GM12878 (cell line): ENCODE data around the gene SLC38A9. TPM values are rescaled to one million over a fixed set of nuclear protein-coding genes. Genes with fewer than 3 reads are reported as not detected.

ENCODE experiments used
- ATAC-seq: fragments of 200-7000 bp; cut with Tn5 transposase; 3 replicates; pipeline ENCODE4 v1.9.1; 2020; ENCODE audit warnings: mild to moderate bottlenecking, moderate library complexity
- BruUV-seq: library from RNA; stranded (reverse); fragments of 400-500 nt; replicated peaks from 2 replicates; lab custom pipeline; 2021; lab: Mats Ljungman, UMichigan
- CTCF ChIA-PET: fragments of 300-600 bp; sonication (Branson Sonifier 250); formaldehyde crosslinking; extraction: SDS; loops from one replicate; lab custom pipeline; 2021; ENCODE audit warnings: inconsistent platforms; lab: Yijun Ruan, JAX
- POLR2A ChIA-PET: fragments of 350-600 bp; formaldehyde crosslinking; extraction: SDS; loops from one replicate; lab custom pipeline; 2021; ENCODE audit warnings: inconsistent platforms; lab: Charles Lee
- RAD21 ChIA-PET: fragments of 300-600 bp; sonication (Branson Sonifier 250); formaldehyde crosslinking; loops from one replicate; lab custom pipeline; 2023; ENCODE audit warnings: antibody characterized with exemption; ENCODE audit not compliant: unreplicated experiment; lab: Charles Lee
- SMC1A ChIA-PET: fragments of 300-600 bp; sonication (Branson Sonifier 250); formaldehyde crosslinking; loops from one replicate; lab custom pipeline; 2023; ENCODE audit not compliant: unreplicated experiment, uncharacterized antibody; lab: Charles Lee
- DNase-seq: peaks from one replicate; pipeline ENCODE4 v3.0.0-alpha.2; 2011; ENCODE audit warnings: low read depth, low spot score
- FAIRE-seq: peaks from 3 replicates; lab custom pipeline; 2011; peaks lifted over from hg19 to GRCh38; lab: Jason Lieb, UNC
- H2AFZ ChIP-seq: 2 replicates; pipeline ENCODE4 v1.6.0; 2011; ENCODE audit warnings: low read depth, low read length, control low read depth; ENCODE audit not compliant: control insufficient read depth
- H3K27ac ChIP-seq: 2 replicates; pipeline ENCODE4 v1.5.1; 2011; ENCODE audit warnings: control low read depth; ENCODE audit not compliant: control insufficient read depth, insufficient read depth
- H3K27me3 ChIP-seq, 2 experiments: replicated peaks in 1 of 2; 2 replicates each; pipeline versions ENCODE4 v1.6.0 to v1.6.1; 2011; ENCODE audit warnings: low read length in 1 of 2; ENCODE audit not compliant: control insufficient read depth in 2 of 2, insufficient read depth in 2 of 2
- H3K36me3 ChIP-seq, 2 experiments: 2 replicates each; pipeline ENCODE4 v1.5.1; 2011; ENCODE audit warnings: low read length in 1 of 2; ENCODE audit not compliant: control insufficient read depth in 2 of 2, insufficient read depth in 2 of 2
- H3K4me1 ChIP-seq: 2 replicates; pipeline ENCODE4 v1.6.1; 2011; ENCODE audit warnings: mild to moderate bottlenecking, low read length, moderate library complexity, mixed read lengths; ENCODE audit not compliant: control insufficient read depth, insufficient read depth
- H3K4me2 ChIP-seq: 2 replicates; pipeline ENCODE4 v1.6.0; 2011; ENCODE audit warnings: control low read depth; ENCODE audit not compliant: control insufficient read depth, insufficient read depth
- H3K4me3 ChIP-seq: fragments of 200-600 bp; sonication (generic); 2 replicates; pipeline ENCODE4 v1.5.1; 2016
- H3K79me2 ChIP-seq: 2 replicates; pipeline ENCODE4 v1.6.0; 2011; ENCODE audit warnings: low read length; ENCODE audit not compliant: control insufficient read depth, insufficient read depth
- H3K9ac ChIP-seq: 2 replicates; pipeline ENCODE4 v1.8.0; 2011; ENCODE audit warnings: low read length, control low read depth, mixed read lengths; ENCODE audit not compliant: control insufficient read depth, insufficient read depth
- H3K9me3 ChIP-seq: replicated peaks from 3 replicates; pipeline ENCODE4 v1.5.1; 2011; ENCODE audit warnings: mild to moderate bottlenecking, low read length; ENCODE audit not compliant: control insufficient read depth, insufficient read depth
- H4K20me1 ChIP-seq: 2 replicates; pipeline ENCODE4 v1.6.0; 2011; ENCODE audit not compliant: control insufficient read depth, insufficient read depth
- CHD2 ChIP-seq: IDR thresholded peaks from 2 replicates; pipeline ENCODE4 v1.6.1; 2011; ENCODE audit warnings: low read depth, low read length, improper control_type of control experiment, borderline replicate concordance
- CHD4 ChIP-seq: fragments of 200-600 bp; sonication (generic); IDR thresholded peaks from 2 replicates; pipeline ENCODE4 v1.6.1; 2016; ENCODE audit warnings: mild to moderate bottlenecking
- DPF2 ChIP-seq: fragments of 450-650 bp; IDR thresholded peaks from 2 replicates; pipeline ENCODE4 v1.6.1; 2017; ENCODE audit warnings: mild to moderate bottlenecking
- FOXM1 ChIP-seq: IDR thresholded peaks from 2 replicates; pipeline ENCODE4 v1.6.1; 2012; ENCODE audit warnings: low read depth, mild to moderate bottlenecking, inconsistent platforms, low read length, moderate library complexity
- IKZF2 ChIP-seq, 2 experiments: fragments of 450-650 bp; IDR thresholded peaks; 2 replicates each; pipeline ENCODE4 v1.6.1; 2017; ENCODE audit warnings: mild to moderate bottlenecking in 2 of 2, moderate library complexity in 2 of 2
- KAT2A ChIP-seq: conservative IDR thresholded peaks from 2 replicates; pipeline ENCODE4 v1.6.1; 2011; ENCODE audit warnings: low read depth, low read length; ENCODE audit not compliant: control insufficient read depth
- LARP7 ChIP-seq: fragments of 450-650 bp; IDR thresholded peaks from 2 replicates; pipeline ENCODE4 v1.6.1; 2017; ENCODE audit warnings: mild to moderate bottlenecking
- RAD21 ChIP-seq: IDR thresholded peaks from 2 replicates; pipeline ENCODE4 v1.6.1; 2011; ENCODE audit warnings: mild to moderate bottlenecking, low read depth, low read length, moderate library complexity; ENCODE audit not compliant: insufficient read depth
- SMC3 ChIP-seq: IDR thresholded peaks from 2 replicates; pipeline ENCODE4 v1.6.1; 2011; ENCODE audit warnings: low read length, improper control_type of control experiment, borderline replicate concordance
- SRF ChIP-seq, 2 experiments: IDR thresholded peaks; 2 replicates each; pipeline ENCODE4 v1.6.1; 2011; ENCODE audit warnings: low read depth in 2 of 2, low read length in 2 of 2, mild to moderate bottlenecking in 1 of 2, moderate library complexity in 1 of 2
- whole genome bisulfite sequencing: methylation state at CpG from one replicate; pipeline ENCODE4 v1.1.6; 2016; ENCODE audit warnings: low lambda C conversion rate; ENCODE audit not compliant: insufficient replicate concordance, insufficient coverage; ENCODE audit errors: missing lambda C conversion rate; 5-methylcytosine and 5-hydroxymethylcytosine counted together
- in situ Hi-C: fragments of 300-500 bp; cut with MboI; formaldehyde crosslinking; loops from 9 replicates; pipeline ENCODE4 v1.14.3; 2018; ENCODE audit warnings: mixed read lengths
- intact Hi-C: fragments of 100-400 bp; cut with micrococcal nuclease; formaldehyde crosslinking; loops from one replicate; pipeline ENCODE4 v1.14.2; 2022; ENCODE audit not compliant: unreplicated experiment
- polyA plus RNA-seq, 11 experiments: library from polyadenylated mRNA; depleted of rRNA in 4 of 11; unstranded in 6 of 11; stranded (reverse) in 5 of 11; fragments of >200 nt; fragmentation: Nextera tagmentation in 4 of 11; fragmentation: Illumina TruSeq in 1 of 11; extraction: Ambion mirVana in 4 of 11; extraction: Trizol in 1 of 11; gene quantifications; 1 replicate in 1 of 11; 2 replicates in 10 of 11; pipeline versions ENCODE4 v1.2.1 to v1.2.3, GENCODE V29; 2011 to 2016; ENCODE audit warnings: inconsistent platforms in 2 of 11, missing spikeins in 2 of 11, low read depth in 1 of 11
- total RNA-seq, 4 experiments: library from RNA; depleted of rRNA in 3 of 4; stranded (reverse); fragments of >200 nt in 3 of 4; fragmentation: Illumina TruSeq in 1 of 4; extraction: Trizol in 1 of 4; gene quantifications; 2 replicates each; pipeline versions ENCODE4 v1.2.1 to v1.2.3, GENCODE V29; 2013 to 2021
- TF ChIP-seq, protein P1 (sequence below): fragments of 450-650 bp; IDR thresholded peaks from 2 replicates; pipeline ENCODE4 v1.6.1; 2016; ENCODE audit warnings: mild to moderate bottlenecking
- TF ChIP-seq, protein P2 (sequence below): IDR thresholded peaks from 2 replicates; pipeline ENCODE4 v1.6.1; 2011; ENCODE audit warnings: borderline replicate concordance, low read depth, mild to moderate bottlenecking, moderate library complexity, low read length; ENCODE audit not compliant: insufficient read depth, poor library complexity, severe bottlenecking

The SLC38A9 gene
- total and polyA plus RNA-seq, 10 of the 15 experiments (the other 5 are each of a cell fraction or from before 2014, with no cell fraction given), result 8.5 to 35.1 (median 23.0) TPM

DNA sequence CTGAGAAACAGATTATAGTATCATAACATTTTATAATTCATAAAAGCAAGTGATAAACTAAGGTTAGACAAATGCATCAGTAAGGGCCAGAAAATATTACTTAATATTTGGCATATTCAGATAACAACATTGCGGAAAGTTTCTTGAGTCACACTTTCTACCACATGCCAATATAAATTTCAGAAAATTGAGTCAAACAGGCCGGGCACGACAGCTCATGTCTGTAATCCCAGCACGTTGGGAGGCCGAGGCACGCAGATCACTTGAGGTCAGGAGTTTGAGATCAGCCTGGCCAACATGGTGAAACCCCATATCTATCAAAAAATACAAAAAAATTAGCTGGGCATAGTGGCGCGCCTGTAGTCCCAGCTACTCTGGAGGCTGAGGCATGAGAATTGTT, 47.1 kb downstream of the SLC38A9 start:
- Histone ChIP-seq H3K9ac (no peak overlapping the region), H3K4me3 (no peak overlapping the region), H3K36me3 (peaks cover 0 to 8% of the 10 kb centered on the region in 2 experiments; a peak in 2 of 4 replicates), H3K4me2 (no peak overlapping the region), H3K27ac (no peak overlapping the region), H4K20me1 (no peaks in the 10 kb centered on the region), H2AFZ (no peak overlapping the region), H3K9me3 (no peaks in the 10 kb centered on the region), H3K4me1 (no peaks in the 10 kb centered on the region), H3K27me3 (no peaks in the 10 kb centered on the region), H3K79me2 (no peaks in the 10 kb centered on the region)
- no TSS peak for BruUV-seq
- DNase-seq, result no peak
- no peak for ATAC-seq
- ChIA-PET CTCF (no interaction called here), SMC1A (no interaction called here), RAD21 (no interaction called here), POLR2A (interaction anchor here (0.6 kb wide), 1 partner anchor 1542 kb away, joined by 3 read pairs; no protein-coding TSS in a partner anchor)
- in situ Hi-C loops (no loop called here), intact Hi-C loops (no loop called here)
- 98% methylated on average over 7 of the region's 8 CpGs for WGBS
- no peak for FAIRE-seq
- TF ChIP-seq IKZF2 (IDR thresholded peaks at IDR 0.05) (no peak), RAD21 (no peak), SRF (IDR thresholded peaks at IDR 0.05; ENCODE audit: low read depth in 2 of 2, low read length in 2 of 2) (no peak)

DNA sequence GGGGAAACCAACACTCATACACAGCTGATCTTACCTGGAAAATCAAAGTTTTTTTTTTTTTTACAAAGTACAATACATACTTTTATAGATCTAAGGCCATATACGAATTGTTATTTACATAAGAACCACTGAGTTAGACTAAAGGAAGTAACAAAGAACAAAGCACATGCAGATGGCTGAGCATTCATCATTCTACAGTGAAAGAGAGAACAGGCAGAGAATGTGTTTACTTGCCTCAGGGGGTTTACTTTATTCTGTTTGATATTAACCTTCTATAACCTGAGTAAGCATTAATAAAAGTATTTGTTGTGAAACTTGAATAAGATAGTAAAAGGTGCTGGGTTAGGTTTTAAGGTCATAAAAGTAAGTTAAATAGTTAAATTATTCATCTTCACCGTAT, 54.7 kb downstream of the SLC38A9 start:
- Histone ChIP-seq H3K27me3 (no peaks in the 10 kb centered on the region), H3K4me1 (no peaks in the 10 kb centered on the region), H3K9ac (no peak overlapping the region), H3K27ac (no peak overlapping the region), H3K79me2 (no peaks in the 10 kb centered on the region), H4K20me1 (no peaks in the 10 kb centered on the region), H3K4me2 (no peak overlapping the region), H2AFZ (no peak overlapping the region), H3K36me3 (peaks cover 0 to 4% of the 10 kb centered on the region in 2 experiments; a peak in 2 of 4 replicates), H3K9me3 (no peaks in the 10 kb centered on the region), H3K4me3 (no peak overlapping the region)
- SMC1A ChIA-PET, result interaction anchor here (0.6 kb wide), 1 partner anchor 985 kb away, joined by 4 read pairs; no protein-coding TSS in a partner anchor
- CTCF ChIA-PET, result no interaction called here
- BruUV-seq, result no TSS peak
- POLR2A ChIA-PET, result no interaction called here
- no peak for FAIRE-seq
- 80% methylated on average over 2 of the region's 2 CpGs for WGBS
- RAD21 ChIA-PET, result no interaction called here
- in situ Hi-C loops, result no loop called here
- intact Hi-C loops, result no loop called here
- no peak for DNase-seq
- ATAC-seq, result no peak
- TF ChIP-seq LARP7 (no peak), SMC3 (no peak), CHD2 (no peak), FOXM1 (no peak), CHD4 (no peak), KAT2A (no peak), DPF2 (no peak)
- TF ChIP-seq, protein P1, sequence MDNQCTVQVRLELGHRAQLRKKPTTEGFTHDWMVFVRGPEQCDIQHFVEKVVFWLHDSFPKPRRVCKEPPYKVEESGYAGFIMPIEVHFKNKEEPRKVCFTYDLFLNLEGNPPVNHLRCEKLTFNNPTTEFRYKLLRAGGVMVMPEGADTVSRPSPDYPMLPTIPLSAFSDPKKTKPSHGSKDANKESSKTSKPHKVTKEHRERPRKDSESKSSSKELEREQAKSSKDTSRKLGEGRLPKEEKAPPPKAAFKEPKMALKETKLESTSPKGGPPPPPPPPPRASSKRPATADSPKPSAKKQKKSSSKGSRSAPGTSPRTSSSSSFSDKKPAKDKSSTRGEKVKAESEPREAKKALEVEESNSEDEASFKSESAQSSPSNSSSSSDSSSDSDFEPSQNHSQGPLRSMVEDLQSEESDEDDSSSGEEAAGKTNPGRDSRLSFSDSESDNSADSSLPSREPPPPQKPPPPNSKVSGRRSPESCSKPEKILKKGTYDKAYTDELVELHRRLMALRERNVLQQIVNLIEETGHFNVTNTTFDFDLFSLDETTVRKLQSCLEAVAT, result no peak
- TF ChIP-seq, protein P2, sequence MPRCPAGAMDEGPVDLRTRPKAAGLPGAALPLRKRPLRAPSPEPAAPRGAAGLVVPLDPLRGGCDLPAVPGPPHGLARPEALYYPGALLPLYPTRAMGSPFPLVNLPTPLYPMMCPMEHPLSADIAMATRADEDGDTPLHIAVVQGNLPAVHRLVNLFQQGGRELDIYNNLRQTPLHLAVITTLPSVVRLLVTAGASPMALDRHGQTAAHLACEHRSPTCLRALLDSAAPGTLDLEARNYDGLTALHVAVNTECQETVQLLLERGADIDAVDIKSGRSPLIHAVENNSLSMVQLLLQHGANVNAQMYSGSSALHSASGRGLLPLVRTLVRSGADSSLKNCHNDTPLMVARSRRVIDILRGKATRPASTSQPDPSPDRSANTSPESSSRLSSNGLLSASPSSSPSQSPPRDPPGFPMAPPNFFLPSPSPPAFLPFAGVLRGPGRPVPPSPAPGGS, result no peak
